PC-9 (cell line): ENCODE measurements around the gene CNTN4. TPM values are rescaled to one million over a fixed set of nuclear protein-coding genes. Genes with fewer than 3 reads are reported as not detected.

Source experiments
- BruUV-seq: library from RNA; stranded (reverse); fragments of 400-500 nt; replicated peaks from 2 replicates; lab custom pipeline; 2021; lab: Mats Ljungman, UMichigan
- CTCF ChIA-PET: fragments of 300-600 bp; sonication (Branson Sonifier 250); formaldehyde crosslinking; loops from one replicate; lab custom pipeline; 2022; ENCODE audit warnings: antibody characterized with exemption; lab: Charles Lee
- POLR2A ChIA-PET: fragments of 300-600 bp; sonication (Branson Sonifier 250); formaldehyde crosslinking; loops from one replicate; lab custom pipeline; 2022; ENCODE audit warnings: antibody characterized with exemption; ENCODE audit not compliant: unreplicated experiment; lab: Charles Lee
- DNase-seq, 2 experiments: peaks; one replicate each; pipeline versions ENCODE4 v3.0.0 to v3.0.0-alpha.2; 2015 to 2022; ENCODE audit warnings: mixed read lengths in 1 of 2
- H2AFZ ChIP-seq: fragments of 200-600 bp; sonication (generic); 2 replicates; pipeline ENCODE4 v1.8.1; 2017; ENCODE audit warnings: antibody characterized with exemption
- H3F3A ChIP-seq: fragments of 200-600 bp; sonication (generic); 2 replicates; pipeline ENCODE4 v1.8.1; 2017; ENCODE audit warnings: antibody characterized with exemption, mild to moderate bottlenecking, low read depth; ENCODE audit not compliant: insufficient read depth
- H3K27ac ChIP-seq: fragments of 200-600 bp; sonication (generic); 2 replicates; pipeline ENCODE4 v1.6.1; 2016; ENCODE audit warnings: mixed run types
- H3K27me3 ChIP-seq: fragments of 200-600 bp; sonication (generic); 2 replicates; pipeline ENCODE4 v1.6.1; 2016; ENCODE audit warnings: low read depth, mixed run types; ENCODE audit not compliant: insufficient read depth
- H3K36me3 ChIP-seq: fragments of 200-600 bp; sonication (generic); 2 replicates; pipeline ENCODE4 v1.6.1; 2016; ENCODE audit warnings: low read depth, mixed run types
- H3K4me1 ChIP-seq: fragments of 200-600 bp; sonication (generic); replicated peaks from 2 replicates; pipeline ENCODE4 v1.6.1; 2016; ENCODE audit warnings: mixed run types; ENCODE audit not compliant: insufficient read depth
- H3K4me2 ChIP-seq: fragments of 200-600 bp; sonication (generic); 2 replicates; pipeline ENCODE4 v1.6.1; 2017; ENCODE audit warnings: mixed run types
- H3K4me3 ChIP-seq: fragments of 200-600 bp; sonication (generic); 2 replicates; pipeline ENCODE4 v1.6.1; 2016; ENCODE audit warnings: mixed run types
- H3K79me2 ChIP-seq: fragments of 200-600 bp; sonication (generic); 2 replicates; pipeline ENCODE4 v1.6.1; 2017; ENCODE audit warnings: low read depth, mixed run types
- H3K9me2 ChIP-seq: fragments of 200-600 bp; sonication (generic); 2 replicates; pipeline ENCODE4 v1.8.1; 2017; ENCODE audit warnings: mild to moderate bottlenecking; ENCODE audit not compliant: insufficient read depth
- H3K9me3 ChIP-seq: fragments of 200-600 bp; sonication (generic); 2 replicates; pipeline ENCODE4 v1.8.1; 2016; ENCODE audit warnings: low read depth; ENCODE audit not compliant: insufficient read depth
- H4K20me1 ChIP-seq: fragments of 200-600 bp; sonication (generic); 2 replicates; pipeline ENCODE4 v1.8.1; 2017; ENCODE audit not compliant: insufficient read depth
- CTCF ChIP-seq: fragments of 200-600 bp; sonication (generic); conservative IDR thresholded peaks from 2 replicates; pipeline ENCODE4 v1.6.1; 2017; ENCODE audit warnings: mixed run types, antibody characterized with exemption, mild to moderate bottlenecking, moderate library complexity
- EZH2 ChIP-seq: fragments of 200-600 bp; sonication (generic); IDR thresholded peaks from 2 replicates; pipeline ENCODE4 v1.8.0; 2017; ENCODE audit warnings: antibody characterized with exemption, low read depth
- intact Hi-C: fragments of 100-400 bp; cut with micrococcal nuclease; formaldehyde crosslinking; loops from one replicate; pipeline ENCODE4 v1.10.0; 2022; ENCODE audit not compliant: unreplicated experiment
- total RNA-seq: library from RNA; stranded (reverse); gene quantifications from 2 replicates; pipeline ENCODE4 v1.2.3, GENCODE V29; 2021

The CNTN4 gene
- total RNA-seq, 1 experiment from 2014 or later, result not detected

GRCh38 chr3:2847062-2847841 lies 748.6 kb downstream of the CNTN4 start:
- Histone ChIP-seq H3K9me3 (no peaks in the 10 kb centered on the region), H3F3A (no peaks in the 10 kb centered on the region), H2AFZ (no peak overlapping the region), H4K20me1 (no peaks in the 10 kb centered on the region), H3K79me2 (no peaks in the 10 kb centered on the region), H3K4me3 (no peak overlapping the region), H3K4me1 (no peaks in the 10 kb centered on the region), H3K4me2 (no peak overlapping the region), H3K27me3 (no peaks in the 10 kb centered on the region), H3K27ac (no peak overlapping the region), H3K9me2 (no peaks in the 10 kb centered on the region), H3K36me3 (no peaks in the 10 kb centered on the region)
- CTCF ChIA-PET, result interaction anchor here (1.1 kb wide), 1 partner anchor 82 kb away, joined by 5 read pairs; no protein-coding TSS in a partner anchor
- POLR2A ChIA-PET, result no interaction called here
- intact Hi-C loops, result no loop called here
- DNase-seq, result no peak
- no peak for TF ChIP-seq CTCF
- TF ChIP-seq EZH2, result no peak
- BruUV-seq, result no TSS peak

- Histone ChIP-seq H3K9me3 (no peaks in the 10 kb centered on the region), H3K36me3 (no peaks in the 10 kb centered on the region), H3F3A (no peaks in the 10 kb centered on the region), H3K4me1 (no peaks in the 10 kb centered on the region), H2AFZ (no peak overlapping the region), H3K4me2 (no peak overlapping the region), H3K27me3 (no peaks in the 10 kb centered on the region), H4K20me1 (no peaks in the 10 kb centered on the region), H3K79me2 (no peaks in the 10 kb centered on the region), H3K9me2 (no peaks in the 10 kb centered on the region), H3K4me3 (no peak overlapping the region), H3K27ac (no peak overlapping the region)
- intact Hi-C loops, result no loop called here
- BruUV-seq, result no TSS peak
- POLR2A ChIA-PET, result no interaction called here
- TF ChIP-seq EZH2, result no peak
- no peak for TF ChIP-seq CTCF
- CTCF ChIA-PET, result no interaction called here
- no peak for DNase-seq
Observed at GRCh38 chr3:2849092-2849491, 750.4 kb downstream of the CNTN4 start.

GRCh38 chr3:2850701-2851100 lies 752.0 kb downstream of the CNTN4 start:
- no peak overlapping the region for H3K27ac ChIP-seq
- no peaks in the 10 kb centered on the region for H3K9me3 ChIP-seq
- DNase-seq, result no peak
- no peaks in the 10 kb centered on the region for H3K79me2 ChIP-seq
- no peaks in the 10 kb centered on the region for H3K36me3 ChIP-seq
- ChIA-PET POLR2A (no interaction called here), CTCF (no interaction called here)
- no peak overlapping the region for H3K4me3 ChIP-seq
- H4K20me1 ChIP-seq, result no peaks in the 10 kb centered on the region
- no peaks in the 10 kb centered on the region for H3K9me2 ChIP-seq
- no peak overlapping the region for H2AFZ ChIP-seq
- H3F3A ChIP-seq, result no peaks in the 10 kb centered on the region
- H3K27me3 ChIP-seq, result no peaks in the 10 kb centered on the region
- TF ChIP-seq EZH2, result no peak
- H3K4me1 ChIP-seq, result no peaks in the 10 kb centered on the region
- intact Hi-C loops, result no loop called here
- BruUV-seq, result no TSS peak
- H3K4me2 ChIP-seq, result no peak overlapping the region
